DND-41 (cell line): Measurements from ENCODE around the gene TFF3.
A peak's percentile ranks its signal among the peaks of the same experiment; 100 is the strongest.

Experiments used
- ATAC-seq: fragments of 200-7000 bp; cut with Tn5 transposase; 3 replicates; pipeline ENCODE4 v1.9.1; 2021; ENCODE audit warnings: low read depth; ENCODE audit not compliant: insufficient read depth
- DNase-seq: peaks from one replicate; pipeline ENCODE4 v3.0.0-alpha.2; 2020
- H2AFZ ChIP-seq: 2 replicates; pipeline ENCODE4 v1.6.0; 2012; ENCODE audit warnings: low read depth, low read length
- H3K27ac ChIP-seq: 2 replicates; pipeline ENCODE4 v1.5.1; 2012; ENCODE audit warnings: low read length, inconsistent platforms
- H3K27me3 ChIP-seq: fragments of 200-600 bp; sonication (generic); 2 replicates; pipeline ENCODE4 v1.6.0; 2012; ENCODE audit warnings: low read length, mild to moderate bottlenecking, inconsistent platforms; ENCODE audit not compliant: insufficient read depth, poor library complexity
- H3K36me3 ChIP-seq: 2 replicates; pipeline ENCODE4 v1.5.1; 2012; ENCODE audit warnings: low read length, inconsistent platforms; ENCODE audit not compliant: insufficient read depth
- H3K4me1 ChIP-seq: 2 replicates; pipeline ENCODE4 v1.5.1; 2012; ENCODE audit warnings: mild to moderate bottlenecking, low read length; ENCODE audit not compliant: insufficient read depth
- H3K4me2 ChIP-seq: 2 replicates; pipeline ENCODE4 v1.6.0; 2012; ENCODE audit warnings: mild to moderate bottlenecking, moderate library complexity, low read length, inconsistent platforms; ENCODE audit not compliant: insufficient read depth
- H3K4me3 ChIP-seq, 2 experiments: fragments of 200-600 bp in 1 of 2; shearing (Covaris generic) in 1 of 2; 2 replicates each; pipeline ENCODE4 v1.5.1; 2012 to 2016; ENCODE audit warnings: inconsistent platforms in 2 of 2, low read length in 2 of 2, mild to moderate bottlenecking in 2 of 2, low read depth in 1 of 2, moderate library complexity in 1 of 2
- H3K79me2 ChIP-seq: 2 replicates; pipeline ENCODE4 v1.6.0; 2012; ENCODE audit warnings: low read length, inconsistent platforms; ENCODE audit not compliant: insufficient read depth
- H3K9ac ChIP-seq: 2 replicates; pipeline ENCODE4 v1.6.0; 2012; ENCODE audit warnings: low read depth, mild to moderate bottlenecking, inconsistent platforms, low read length, moderate library complexity
- H3K9me3 ChIP-seq: 2 replicates; pipeline ENCODE4 v1.5.1; 2012; ENCODE audit warnings: low read length, moderate library complexity, mild to moderate bottlenecking, inconsistent platforms; ENCODE audit not compliant: insufficient read depth, severe bottlenecking
- H4K20me1 ChIP-seq: 2 replicates; pipeline ENCODE4 v1.6.0; 2012; ENCODE audit warnings: low read length; ENCODE audit not compliant: insufficient read depth
- EZH2 ChIP-seq: IDR thresholded peaks from 3 replicates; pipeline ENCODE4 v1.6.1; 2012; ENCODE audit warnings: borderline replicate concordance, low read depth, mild to moderate bottlenecking, moderate library complexity, low read length, inconsistent platforms; ENCODE audit not compliant: severe bottlenecking
- TF ChIP-seq, protein P1 (sequence below): IDR thresholded peaks from 2 replicates; pipeline ENCODE4 v1.5.1; 2012; ENCODE audit warnings: borderline replicate concordance, low read length, moderate library complexity, mild to moderate bottlenecking; ENCODE audit not compliant: poor library complexity, severe bottlenecking; ENCODE audit errors: extremely low read depth

TFF3 gene

DNA sequence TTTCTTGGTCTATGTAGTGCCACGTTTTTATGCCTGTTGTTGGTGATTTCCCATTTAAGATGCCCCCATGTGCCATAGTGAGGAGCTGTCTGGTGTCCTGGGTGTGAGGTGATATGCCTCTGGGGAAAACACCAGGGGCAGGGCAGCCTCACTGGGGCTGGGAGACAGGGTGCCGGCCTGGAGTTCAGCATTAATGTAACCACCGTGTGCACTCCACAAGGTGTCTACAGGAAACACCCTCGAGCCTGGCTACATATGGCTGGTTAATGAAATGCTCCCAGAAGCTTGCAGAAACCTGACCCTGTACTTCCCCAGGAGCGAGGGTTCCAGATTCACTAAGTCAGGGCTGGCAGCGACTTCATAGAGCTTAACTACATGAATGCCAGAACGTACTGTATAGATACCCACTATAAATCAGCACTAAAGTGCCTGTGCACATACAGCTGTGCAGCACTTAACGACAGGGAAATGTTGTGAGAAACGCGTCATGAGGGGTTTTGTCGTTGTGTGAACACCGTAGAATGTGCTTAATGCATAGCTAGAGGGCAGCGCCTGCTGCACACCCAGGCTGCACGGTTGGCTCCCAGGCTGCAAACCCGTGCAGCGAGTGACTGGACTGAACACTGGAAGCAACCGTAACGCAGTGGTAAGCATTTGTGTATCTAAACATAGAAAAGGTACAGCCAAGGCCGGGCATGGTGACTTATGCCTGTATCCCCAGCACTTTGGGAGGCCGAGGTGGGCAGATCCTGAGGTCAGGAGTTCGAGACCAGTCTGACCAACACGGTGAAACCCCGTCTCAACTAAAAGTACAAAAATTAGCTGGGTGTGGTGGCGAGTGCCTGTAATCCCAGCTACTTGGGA, 25.2 kb upstream of the TFF3 start:
- H3K36me3 ChIP-seq = no peaks in the 10 kb centered on the region
- no peak overlapping the region for H3K4me2 ChIP-seq
- no peaks in the 10 kb centered on the region for H4K20me1 ChIP-seq
- no peaks in the 10 kb centered on the region for H3K27me3 ChIP-seq
- ATAC-seq (no peak), DNase-seq (no peak)
- no peaks in the 10 kb centered on the region for H3K4me1 ChIP-seq
- no peak overlapping the region for H3K4me3 ChIP-seq
- no peaks in the 10 kb centered on the region for H3K79me2 ChIP-seq
- no peak overlapping the region for H3K9ac ChIP-seq
- no peak overlapping the region for H3K27ac ChIP-seq
- TF ChIP-seq, protein P1, sequence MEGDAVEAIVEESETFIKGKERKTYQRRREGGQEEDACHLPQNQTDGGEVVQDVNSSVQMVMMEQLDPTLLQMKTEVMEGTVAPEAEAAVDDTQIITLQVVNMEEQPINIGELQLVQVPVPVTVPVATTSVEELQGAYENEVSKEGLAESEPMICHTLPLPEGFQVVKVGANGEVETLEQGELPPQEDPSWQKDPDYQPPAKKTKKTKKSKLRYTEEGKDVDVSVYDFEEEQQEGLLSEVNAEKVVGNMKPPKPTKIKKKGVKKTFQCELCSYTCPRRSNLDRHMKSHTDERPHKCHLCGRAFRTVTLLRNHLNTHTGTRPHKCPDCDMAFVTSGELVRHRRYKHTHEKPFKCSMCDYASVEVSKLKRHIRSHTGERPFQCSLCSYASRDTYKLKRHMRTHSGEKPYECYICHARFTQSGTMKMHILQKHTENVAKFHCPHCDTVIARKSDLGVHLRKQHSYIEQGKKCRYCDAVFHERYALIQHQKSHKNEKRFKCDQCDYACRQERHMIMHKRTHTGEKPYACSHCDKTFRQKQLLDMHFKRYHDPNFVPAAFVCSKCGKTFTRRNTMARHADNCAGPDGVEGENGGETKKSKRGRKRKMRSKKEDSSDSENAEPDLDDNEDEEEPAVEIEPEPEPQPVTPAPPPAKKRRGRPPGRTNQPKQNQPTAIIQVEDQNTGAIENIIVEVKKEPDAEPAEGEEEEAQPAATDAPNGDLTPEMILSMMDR = no peak
- TF ChIP-seq EZH2 = no peak
- H3K9me3 ChIP-seq = no peaks in the 10 kb centered on the region
- H2AFZ ChIP-seq = no peak overlapping the region

DNA sequence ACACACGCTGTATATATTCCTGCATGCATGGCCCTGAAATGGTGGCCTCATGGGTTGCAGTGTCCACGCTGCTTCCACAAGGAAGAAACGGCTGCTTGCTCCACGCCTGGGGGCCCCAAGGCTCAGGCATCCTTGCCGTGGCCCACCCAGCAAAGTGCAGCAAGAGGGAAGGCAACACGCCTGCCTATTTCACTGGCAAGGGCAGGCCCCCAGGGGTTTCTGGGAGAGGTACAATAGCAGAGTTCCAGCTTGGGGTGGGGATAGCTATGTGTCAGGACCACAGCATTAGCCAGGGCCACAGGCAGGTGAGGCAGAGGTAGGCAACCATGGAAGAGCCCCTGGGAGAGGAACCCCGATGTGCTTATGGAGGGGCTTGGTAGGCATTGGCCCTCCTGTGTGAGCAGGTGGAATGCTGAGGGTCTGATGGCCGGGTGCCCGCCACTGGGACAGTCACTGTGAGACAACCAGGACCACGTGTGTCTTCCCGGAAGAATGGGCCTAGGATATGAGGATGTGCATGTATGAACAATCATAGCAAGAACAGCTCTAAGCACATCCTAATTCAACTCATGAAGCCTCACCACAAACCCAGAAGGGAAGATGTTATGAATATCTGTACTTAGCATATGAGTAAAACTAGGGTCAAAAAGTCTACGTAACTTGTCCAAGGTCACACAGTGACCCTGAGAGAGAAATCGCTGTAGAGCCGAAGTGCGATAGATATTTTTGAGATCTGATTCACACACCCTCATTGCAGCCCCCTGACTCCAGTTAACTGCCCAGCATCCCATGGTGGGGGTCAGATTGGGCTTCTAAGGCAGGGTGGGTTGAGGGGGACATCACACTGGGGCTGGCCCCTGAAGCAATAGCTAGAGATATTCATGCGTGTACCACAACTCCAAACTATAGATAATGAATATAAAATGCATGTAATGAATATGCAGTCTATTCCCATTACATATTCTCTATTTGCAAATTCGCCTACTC, 23.8 kb upstream of the TFF3 start:
- H3K27ac ChIP-seq = no peak overlapping the region
- H3K4me1 ChIP-seq = no peaks in the 10 kb centered on the region
- no peak overlapping the region for H3K4me3 ChIP-seq
- H3K36me3 ChIP-seq = no peaks in the 10 kb centered on the region
- DNase-seq (no peak), ATAC-seq (no peak)
- no peaks in the 10 kb centered on the region for H3K9me3 ChIP-seq
- no peak overlapping the region for H2AFZ ChIP-seq
- TF ChIP-seq EZH2 = no peak
- TF ChIP-seq, protein P1 = no peak
- H3K4me2 ChIP-seq = no peak overlapping the region
- H3K79me2 ChIP-seq = no peaks in the 10 kb centered on the region
- no peaks in the 10 kb centered on the region for H3K27me3 ChIP-seq
- no peak overlapping the region for H3K9ac ChIP-seq
- no peaks in the 10 kb centered on the region for H4K20me1 ChIP-seq

DNA sequence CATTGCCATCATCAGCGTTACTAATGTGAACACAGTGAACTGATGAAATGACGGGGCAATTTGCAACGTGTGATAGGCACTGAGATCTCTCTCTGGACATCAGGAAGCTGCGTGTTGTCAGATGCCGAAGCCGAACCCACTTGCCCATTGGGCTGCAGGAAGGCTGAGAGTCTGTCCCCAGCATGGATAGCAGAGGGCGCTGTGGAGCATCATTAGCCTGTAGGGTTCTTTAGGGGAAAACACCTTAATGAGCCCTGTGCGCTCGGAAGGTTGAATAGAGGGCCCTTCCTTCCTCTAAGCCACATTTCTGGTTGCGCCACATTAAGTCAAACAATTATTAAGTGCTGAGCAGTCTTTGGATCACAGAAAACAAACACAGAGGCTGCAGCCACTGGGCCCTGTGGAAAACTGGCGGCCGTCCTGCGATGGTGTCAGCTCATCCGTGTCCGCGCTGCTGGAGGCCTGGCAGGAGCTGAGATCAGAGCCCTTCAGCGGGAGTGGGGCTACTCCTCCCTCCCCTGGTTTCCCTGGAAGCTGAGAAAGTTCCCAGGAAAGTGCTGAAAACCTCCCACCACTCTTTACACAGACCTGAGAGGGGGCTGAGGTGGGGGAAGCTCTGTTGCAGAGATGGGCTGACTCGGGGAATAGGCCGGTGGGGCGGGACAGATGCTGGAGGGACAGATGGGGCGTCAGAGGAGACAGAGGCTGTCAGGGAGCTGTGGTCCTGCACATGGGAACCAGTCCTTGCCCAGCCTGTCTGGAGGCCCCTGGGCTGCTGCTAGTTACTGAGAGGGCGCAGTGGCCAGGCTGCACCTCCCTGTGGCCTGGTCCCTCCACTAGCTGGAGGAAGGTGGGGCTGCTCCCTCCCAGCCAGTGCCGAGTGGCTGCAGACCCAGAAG, 22.9 kb upstream of the TFF3 start:
- TF ChIP-seq EZH2 = no peak
- TF ChIP-seq, protein P1 = peak; percentile 86
- Histone ChIP-seq H3K4me2 (no peak overlapping the region), H3K4me3 (no peak overlapping the region), H3K4me1 (no peaks in the 10 kb centered on the region), H3K9ac (no peak overlapping the region), H2AFZ (no peak overlapping the region), H3K27ac (no peak overlapping the region), H3K36me3 (no peaks in the 10 kb centered on the region), H3K9me3 (no peaks in the 10 kb centered on the region), H3K27me3 (no peaks in the 10 kb centered on the region), H4K20me1 (no peaks in the 10 kb centered on the region), H3K79me2 (no peaks in the 10 kb centered on the region)
- ATAC-seq = peak; percentile 87
- peak; percentile 69 for DNase-seq
